Loucy (cell line): ENCODE data around the gene ABI3.
"Not testable (repeated sequence)": the region's sequence is repeated elsewhere in the genome, so short reads cannot be mapped to it uniquely, and the experiment has no call there.

Experiments
- H2AFZ ChIP-seq: fragments of 200-600 bp; sonication (generic); 2 replicates; pipeline ENCODE4 v1.6.0; 2016; ENCODE audit warnings: antibody characterized with exemption, mild to moderate bottlenecking, low read length, moderate library complexity
- H3F3A ChIP-seq: fragments of 200-600 bp; 2 replicates; pipeline ENCODE4 v1.6.0; 2016; ENCODE audit warnings: antibody characterized with exemption, low read depth, mild to moderate bottlenecking
- H3K27me3 ChIP-seq: fragments of 200-600 bp; sonication (generic); 2 replicates; pipeline ENCODE4 v1.6.1; 2014; ENCODE audit warnings: low read length, mild to moderate bottlenecking; ENCODE audit not compliant: insufficient read depth, poor library complexity, severe bottlenecking
- H3K36me3 ChIP-seq: fragments of 200-600 bp; sonication (generic); 2 replicates; pipeline ENCODE4 v1.6.1; 2016; ENCODE audit warnings: low read length; ENCODE audit not compliant: insufficient read depth
- H3K4me1 ChIP-seq: fragments of 200-600 bp; sonication (generic); 2 replicates; pipeline ENCODE4 v1.5.1; 2014; ENCODE audit warnings: low read length, mild to moderate bottlenecking; ENCODE audit not compliant: insufficient read depth, poor library complexity, severe bottlenecking
- H3K4me2 ChIP-seq: fragments of 200-600 bp; sonication (generic); 2 replicates; pipeline ENCODE4 v1.6.0; 2014; ENCODE audit warnings: antibody characterized with exemption, low read length, low read depth, mild to moderate bottlenecking; ENCODE audit not compliant: poor library complexity, severe bottlenecking
- H3K4me3 ChIP-seq: fragments of 200-600 bp; sonication (generic); 2 replicates; pipeline ENCODE4 v1.5.1; 2014; ENCODE audit warnings: low read length, mild to moderate bottlenecking, mixed read lengths; ENCODE audit not compliant: poor library complexity, severe bottlenecking
- H3K79me2 ChIP-seq: fragments of 200-600 bp; sonication (generic); 2 replicates; pipeline ENCODE4 v1.6.1; 2014; ENCODE audit warnings: low read length; ENCODE audit not compliant: insufficient read depth
- H3K9ac ChIP-seq: fragments of 200-600 bp; sonication (generic); 2 replicates; pipeline ENCODE4 v1.6.0; 2014; ENCODE audit warnings: mild to moderate bottlenecking, low read depth, low read length, moderate library complexity; ENCODE audit not compliant: poor library complexity, severe bottlenecking
- H3K9me2 ChIP-seq: fragments of 200-600 bp; sonication (generic); replicated peaks from 2 replicates; pipeline ENCODE4 v1.6.1; 2016; ENCODE audit warnings: low read depth, low read length, mixed read lengths
- H3K9me3 ChIP-seq: fragments of 200-600 bp; sonication (generic); 2 replicates; pipeline ENCODE4 v1.6.1; 2014; ENCODE audit warnings: mild to moderate bottlenecking, antibody characterized with exemption, low read length, low read depth; ENCODE audit not compliant: insufficient read depth
- H4K20me1 ChIP-seq: fragments of 200-600 bp; sonication (generic); 2 replicates; pipeline ENCODE4 v1.6.0; 2014; ENCODE audit warnings: antibody characterized with exemption, low read length, mild to moderate bottlenecking; ENCODE audit not compliant: insufficient read depth, poor library complexity, severe bottlenecking
- EZH2phosphoT487 ChIP-seq: fragments of 200-600 bp; IDR thresholded peaks from 2 replicates; pipeline ENCODE4 v1.6.1; 2018; ENCODE audit warnings: antibody characterized with exemption, mild to moderate bottlenecking, moderate library complexity, borderline replicate concordance
- TF ChIP-seq, protein P1 (sequence below): fragments of 200-600 bp; sonication (generic); conservative IDR thresholded peaks from 2 replicates; pipeline ENCODE4 v1.5.1; 2014; ENCODE audit warnings: mild to moderate bottlenecking, antibody characterized with exemption, low read length

ABI3 gene

DNA sequence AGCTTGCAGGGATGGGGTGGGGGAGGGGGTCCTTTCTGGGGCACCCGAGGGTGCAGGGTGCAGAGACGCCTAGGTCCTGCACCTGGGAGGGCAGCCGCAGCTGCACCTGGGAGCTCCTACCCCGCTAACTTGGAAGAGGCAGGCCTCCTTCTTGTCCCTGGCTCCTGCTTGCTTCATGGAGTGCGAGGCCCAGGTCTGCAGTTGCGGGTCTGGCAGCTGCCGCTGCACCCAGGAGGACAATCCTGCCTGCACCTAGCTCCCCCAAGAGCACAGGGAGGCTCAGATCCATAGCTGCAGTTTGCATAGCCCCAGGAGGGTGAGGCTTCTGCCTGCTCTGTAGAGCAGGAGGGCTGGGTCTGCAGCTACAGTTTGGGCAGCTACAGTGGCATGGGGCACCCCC, 26.7 kb upstream of the ABI3 start:
- no peak overlapping the region for H3K4me3 ChIP-seq
- H4K20me1 ChIP-seq = no peaks in the 10 kb centered on the region
- no peaks in the 10 kb centered on the region for H3F3A ChIP-seq
- H3K9me2 ChIP-seq = no peaks in the 10 kb centered on the region
- no peaks in the 10 kb centered on the region for H3K36me3 ChIP-seq
- TF ChIP-seq EZH2phosphoT487 = no peak
- TF ChIP-seq, protein P1, sequence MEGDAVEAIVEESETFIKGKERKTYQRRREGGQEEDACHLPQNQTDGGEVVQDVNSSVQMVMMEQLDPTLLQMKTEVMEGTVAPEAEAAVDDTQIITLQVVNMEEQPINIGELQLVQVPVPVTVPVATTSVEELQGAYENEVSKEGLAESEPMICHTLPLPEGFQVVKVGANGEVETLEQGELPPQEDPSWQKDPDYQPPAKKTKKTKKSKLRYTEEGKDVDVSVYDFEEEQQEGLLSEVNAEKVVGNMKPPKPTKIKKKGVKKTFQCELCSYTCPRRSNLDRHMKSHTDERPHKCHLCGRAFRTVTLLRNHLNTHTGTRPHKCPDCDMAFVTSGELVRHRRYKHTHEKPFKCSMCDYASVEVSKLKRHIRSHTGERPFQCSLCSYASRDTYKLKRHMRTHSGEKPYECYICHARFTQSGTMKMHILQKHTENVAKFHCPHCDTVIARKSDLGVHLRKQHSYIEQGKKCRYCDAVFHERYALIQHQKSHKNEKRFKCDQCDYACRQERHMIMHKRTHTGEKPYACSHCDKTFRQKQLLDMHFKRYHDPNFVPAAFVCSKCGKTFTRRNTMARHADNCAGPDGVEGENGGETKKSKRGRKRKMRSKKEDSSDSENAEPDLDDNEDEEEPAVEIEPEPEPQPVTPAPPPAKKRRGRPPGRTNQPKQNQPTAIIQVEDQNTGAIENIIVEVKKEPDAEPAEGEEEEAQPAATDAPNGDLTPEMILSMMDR = no peak
- peaks cover 10% of the 10 kb centered on the region; the same call in 1 of the 2 replicates for H3K9me3 ChIP-seq
- H3K4me2 ChIP-seq = no peak overlapping the region
- no peaks in the 10 kb centered on the region for H3K27me3 ChIP-seq
- H3K4me1 ChIP-seq = peaks cover 8% of the 10 kb centered on the region
- no peak overlapping the region for H3K9ac ChIP-seq
- H3K79me2 ChIP-seq = no peaks in the 10 kb centered on the region
- H2AFZ ChIP-seq = no peak overlapping the region

DNA sequence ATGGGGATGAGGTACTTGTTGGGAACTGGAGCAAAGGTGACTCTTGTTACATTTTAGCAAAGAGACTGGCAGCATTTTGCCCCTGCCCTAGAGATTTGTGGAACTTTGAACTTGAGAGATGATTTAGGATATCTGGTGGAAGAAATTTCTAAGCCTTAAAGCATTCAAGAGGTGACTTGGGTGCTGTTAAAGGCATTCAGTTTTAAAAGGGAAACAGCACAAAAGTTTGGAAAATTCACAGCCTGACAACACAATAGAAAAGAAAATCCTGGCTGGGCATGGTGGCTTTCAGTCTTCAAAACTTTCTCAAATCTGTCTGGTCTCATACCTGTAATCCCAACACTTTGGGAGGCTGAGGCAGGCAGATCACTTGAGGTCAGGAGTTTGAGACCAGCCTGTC, 26.0 kb upstream of the ABI3 start:
- H3K4me1 ChIP-seq, H3K4me2 ChIP-seq, H3K9me3 ChIP-seq, H3K4me3 ChIP-seq, H3F3A ChIP-seq, H4K20me1 ChIP-seq, H3K9me2 ChIP-seq, H3K27me3 ChIP-seq, H3K79me2 ChIP-seq, H2AFZ ChIP-seq, H3K9ac ChIP-seq, H3K36me3 ChIP-seq: not testable (repeated sequence)

DNA sequence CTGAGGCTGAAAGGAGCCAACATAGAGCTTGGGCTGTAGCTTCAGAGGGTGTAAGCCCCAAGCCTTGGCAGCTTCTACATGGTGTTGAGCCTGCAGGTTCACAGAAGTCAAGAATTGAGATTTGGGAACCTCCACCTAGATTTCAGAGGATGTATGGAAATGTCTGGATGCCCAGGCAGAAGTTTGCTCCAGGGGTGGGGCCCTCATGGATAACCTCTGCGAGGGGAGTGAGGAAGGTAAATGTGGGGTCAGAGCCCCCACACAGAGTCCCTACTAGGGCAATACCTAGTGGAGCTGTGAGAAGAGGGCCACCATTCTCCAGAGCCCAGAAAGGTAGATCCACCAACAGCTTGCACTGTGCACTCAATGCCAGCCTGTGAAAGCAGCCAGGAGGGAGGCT, 25.1 kb upstream of the ABI3 start:
- H3K4me2 ChIP-seq, H3K9ac ChIP-seq, H2AFZ ChIP-seq, H3K36me3 ChIP-seq, H3K4me3 ChIP-seq, H3K9me3 ChIP-seq, H3K27me3 ChIP-seq, H3F3A ChIP-seq, H4K20me1 ChIP-seq, H3K9me2 ChIP-seq, H3K79me2 ChIP-seq: not testable (repeated sequence)
- peaks cover 11% of the 10 kb centered on the region for H3K4me1 ChIP-seq

DNA sequence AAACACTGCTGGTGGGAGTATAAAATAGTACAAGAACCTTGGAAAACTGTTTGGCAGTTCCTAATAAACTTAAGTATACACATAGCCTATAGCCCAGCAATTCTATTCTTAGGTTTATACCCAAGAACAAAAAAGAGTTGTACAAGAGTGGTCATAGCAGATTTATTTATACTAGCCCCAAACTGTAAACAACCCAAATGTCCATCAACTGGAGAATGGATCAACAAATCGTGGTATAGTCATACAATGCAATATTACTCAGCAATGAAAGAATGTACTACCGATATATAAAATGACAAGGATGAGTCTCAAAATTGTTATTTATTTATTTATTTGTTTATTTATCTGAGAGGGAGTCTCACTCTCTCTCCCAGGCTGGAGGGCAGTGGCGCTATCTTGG, 23.2 kb upstream of the ABI3 start:
- Histone ChIP-seq H3F3A (peaks cover 8% of the 10 kb centered on the region; the same call in 1 of the 2 replicates), H3K36me3 (no peaks in the 10 kb centered on the region), H3K4me1 (peaks cover 9% of the 10 kb centered on the region), H2AFZ (no peak overlapping the region), H3K9ac (no peak overlapping the region), H3K79me2 (no peaks in the 10 kb centered on the region), H3K9me3 (peaks cover 10% of the 10 kb centered on the region; the same call in 1 of the 2 replicates), H4K20me1 (no peaks in the 10 kb centered on the region), H3K9me2 (no peaks in the 10 kb centered on the region), H3K27me3 (no peaks in the 10 kb centered on the region), H3K4me2 (no peak overlapping the region), H3K4me3 (no peak overlapping the region)
- TF ChIP-seq EZH2phosphoT487 = no peak
- TF ChIP-seq, protein P1 = no peak
